NCI-H2196 treated with DMSO at 0.1 percent for 48 hours (cell line): ENCODE data around the gene QRSL1.
A peak's percentile ranks its signal among the peaks of the same experiment; 100 is the strongest.
"Not testable (repeated sequence)": the region's sequence is repeated elsewhere in the genome, so short reads cannot be mapped to it uniquely, and the experiment has no call there.

Source experiments
- DNase-seq: peaks from one replicate; lab custom pipeline; 2025; ENCODE audit not compliant: unreplicated experiment; lab: John Stamatoyannopoulos, UW

Gene QRSL1

GRCh38 chr6:106674541-106675229 is 45.3 kb downstream of the QRSL1 start:
- DNase-seq, result no peak

DNA sequence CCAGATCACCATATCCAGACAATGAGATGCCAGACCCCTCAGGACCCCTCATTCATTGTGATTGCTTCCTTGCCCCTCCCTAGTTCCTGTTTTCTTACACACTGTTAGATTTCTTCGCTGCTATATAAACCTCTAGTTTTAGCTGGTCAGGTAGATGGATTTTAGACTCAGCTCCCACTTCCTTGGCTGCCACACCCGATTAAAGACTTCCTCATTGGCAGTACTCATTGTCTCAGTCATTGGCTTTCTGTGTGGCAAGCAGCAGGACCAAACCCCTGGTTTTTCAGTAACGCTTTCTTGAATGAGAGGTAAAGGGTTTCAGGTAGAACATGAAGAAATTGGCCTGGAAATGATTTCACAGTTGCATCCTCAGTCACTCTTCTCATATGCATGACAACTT is 47.9 kb downstream of the QRSL1 start:
- DNase-seq, result no peak

DNA sequence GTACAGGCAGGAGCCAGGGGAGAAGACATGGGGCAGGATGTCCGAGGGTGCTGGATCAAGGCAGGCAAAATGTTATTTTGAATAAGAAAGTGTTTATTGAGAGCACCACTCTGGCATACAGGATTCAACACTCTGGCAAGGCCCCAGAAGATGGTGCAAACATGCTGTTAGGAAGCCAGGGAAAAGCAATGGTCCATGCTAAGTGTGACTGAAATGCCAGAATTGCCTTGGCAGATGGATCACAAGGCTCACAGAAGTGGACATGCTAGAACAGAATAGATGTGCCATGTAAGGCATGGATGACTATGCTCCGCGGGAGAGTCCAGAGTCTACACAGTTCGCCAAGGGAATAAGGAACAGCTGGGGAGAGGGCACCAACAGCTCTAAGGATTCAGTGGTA is 54.6 kb downstream of the QRSL1 start:
- DNase-seq, result no peak

- no peak for DNase-seq
Measured at GRCh38 chr6:106685833-106686232, 56.5 kb downstream of the QRSL1 start.

- no peak for DNase-seq
Measured at GRCh38 chr6:106688177-106688951, 59.0 kb downstream of the QRSL1 start.

- DNase-seq, result peak; percentile 60
Measured at GRCh38 chr6:106692112-106692818, 62.9 kb downstream of the QRSL1 start.

DNA sequence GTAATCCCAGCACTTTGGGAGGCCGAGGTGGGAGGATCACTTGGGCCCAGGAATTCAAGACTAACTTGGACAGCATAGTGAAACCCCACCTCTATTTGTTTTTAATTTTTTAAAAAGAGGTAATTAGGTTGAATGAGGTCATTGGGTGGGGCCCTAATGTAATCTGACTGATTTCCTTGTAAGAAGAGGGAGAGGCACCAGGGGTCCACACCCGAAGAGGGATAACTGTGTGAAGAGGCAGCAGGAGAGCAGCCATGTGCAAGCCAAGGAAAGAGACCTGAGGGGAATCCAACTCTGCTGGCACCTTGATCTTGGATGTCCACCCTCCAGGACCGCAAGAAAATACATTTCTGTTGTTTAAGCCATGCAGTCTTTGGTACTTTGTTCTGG is 63.4 kb downstream of the QRSL1 start:
- DNase-seq, result no peak

- peak; percentile 16 for DNase-seq
Measured at GRCh38 chr6:106693418-106693817, 64.0 kb downstream of the QRSL1 start.

DNA sequence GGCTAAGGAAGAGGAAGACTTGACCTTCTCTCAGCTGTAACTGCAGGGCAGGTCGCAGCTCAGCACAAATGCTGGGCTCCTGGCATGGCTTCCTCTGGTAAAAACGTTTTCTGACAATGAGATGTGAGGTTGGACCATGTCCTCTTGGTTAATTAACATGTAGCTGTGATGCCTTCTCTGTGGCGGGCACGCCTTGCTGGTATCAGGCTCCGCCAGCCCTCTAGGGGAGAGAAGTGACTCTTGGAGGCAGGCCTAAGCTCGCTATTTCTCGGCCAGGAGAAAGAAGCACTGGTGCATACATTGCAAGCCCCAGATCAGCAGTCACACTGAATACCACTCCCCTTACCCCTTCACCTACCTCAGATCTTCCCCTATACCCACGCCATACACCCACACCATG is 65.0 kb downstream of the QRSL1 start:
- no peak for DNase-seq

DNA sequence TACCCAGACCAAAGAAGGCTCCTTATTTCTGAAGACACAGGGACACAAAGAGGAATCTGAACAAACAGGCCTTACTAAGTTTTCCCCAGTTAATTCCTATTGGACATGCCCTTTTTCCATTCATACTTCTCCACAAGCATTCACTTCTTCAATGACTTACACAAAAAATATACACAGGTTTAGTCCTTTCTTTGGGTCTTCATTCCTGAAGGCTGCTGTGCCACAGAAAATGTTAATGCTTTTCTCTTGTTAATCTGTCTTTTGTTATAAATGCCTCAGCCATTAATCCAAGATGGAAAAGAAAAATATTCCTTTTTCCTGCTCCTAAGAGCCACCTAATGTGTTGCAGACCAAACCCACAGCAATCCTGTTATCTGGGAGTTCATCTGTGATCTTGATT is 71.2 kb downstream of the QRSL1 start:
- DNase-seq, result no peak

DNA sequence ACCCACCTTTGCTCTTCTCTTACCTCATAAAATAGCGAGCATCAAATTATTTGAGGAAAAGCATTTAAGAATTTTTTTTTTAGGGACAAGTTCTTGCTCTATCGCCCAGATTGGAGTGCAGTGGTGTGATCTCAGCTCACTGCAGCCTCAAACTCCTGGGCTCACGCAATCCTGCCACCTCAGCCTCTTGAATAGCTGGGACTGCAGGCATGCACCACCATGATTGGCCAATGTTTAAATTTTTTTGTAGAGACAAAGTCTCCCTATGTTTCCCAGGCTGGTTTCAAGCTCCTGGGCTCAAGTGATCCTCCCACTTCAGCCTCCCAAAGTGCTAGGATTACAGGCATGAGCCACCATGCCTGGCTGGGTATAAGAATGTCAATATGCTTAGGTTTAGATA is 71.8 kb downstream of the QRSL1 start:
- DNase-seq, result not testable (repeated sequence)

DNA sequence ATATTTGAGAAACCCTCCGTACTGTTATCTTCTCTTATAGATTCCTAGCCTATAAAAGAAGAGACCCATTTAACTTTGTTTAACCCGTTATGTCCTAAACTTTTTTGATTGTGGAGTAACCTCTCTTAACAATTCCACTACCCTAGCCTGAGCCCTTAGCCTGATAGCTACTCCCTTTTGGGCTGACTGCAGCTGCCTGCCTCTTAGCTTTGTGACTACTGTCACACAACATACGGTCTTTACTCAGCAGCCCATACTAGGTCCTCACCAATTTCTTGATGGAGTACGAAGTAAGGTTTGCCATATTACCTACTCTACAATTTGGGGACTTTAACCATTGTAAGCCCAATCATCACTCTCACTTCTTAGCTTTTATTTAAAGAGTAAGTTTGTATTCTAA is 72.7 kb downstream of the QRSL1 start:
- no peak for DNase-seq

DNA sequence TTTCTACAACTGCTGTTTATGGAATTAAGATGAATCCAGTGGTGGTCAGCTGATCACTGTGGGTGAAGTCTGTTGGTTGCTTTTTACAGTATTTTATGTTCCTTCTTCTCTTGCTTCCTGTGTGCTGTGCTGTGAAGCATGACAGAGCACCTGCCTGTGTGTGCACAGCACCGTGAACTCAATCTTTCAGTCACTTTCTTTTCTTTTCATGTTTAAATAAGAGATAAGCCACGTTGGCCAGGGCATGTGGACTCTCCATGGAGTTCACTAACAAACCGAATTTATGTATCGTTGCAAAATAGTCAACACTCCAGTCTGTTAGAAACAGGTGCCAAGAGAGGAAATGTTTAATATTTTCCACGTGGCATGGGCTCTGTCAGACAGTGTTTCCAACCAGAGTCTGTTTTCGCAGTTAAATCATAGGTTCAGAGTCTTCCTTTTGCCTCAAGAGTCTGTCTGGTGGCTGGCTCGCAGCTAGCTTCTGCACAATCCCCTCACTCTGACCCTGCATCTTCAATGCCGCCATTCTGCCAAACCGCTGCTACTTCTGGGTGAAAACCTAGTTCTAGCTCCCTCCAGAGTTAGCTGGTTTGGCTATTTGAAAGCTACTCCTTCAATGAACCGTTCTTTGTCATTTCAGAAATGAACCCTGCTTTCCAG is 73.2 kb downstream of the QRSL1 start:
- DNase-seq, result peak; percentile 93

DNA sequence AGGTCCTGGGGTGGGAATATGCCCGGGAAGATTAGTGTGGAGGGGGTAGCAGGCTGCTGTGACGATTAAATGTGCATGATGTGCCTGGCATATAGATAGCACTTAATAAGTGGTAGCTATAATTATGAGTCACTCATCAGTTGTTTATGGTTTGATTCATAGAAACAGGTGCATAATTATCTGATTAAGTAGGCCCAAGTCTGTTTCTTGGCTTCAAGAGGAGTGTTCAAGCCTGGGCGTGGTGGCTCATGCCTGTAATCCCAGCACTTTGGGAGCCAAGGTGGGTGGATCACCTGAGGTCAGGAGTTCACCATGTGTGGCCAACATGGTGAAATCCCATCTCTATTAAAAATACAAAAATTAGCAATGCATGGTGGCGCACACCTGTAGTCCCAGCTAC is 74.9 kb downstream of the QRSL1 start:
- no peak for DNase-seq

GRCh38 chr6:106705156-106705555 is 75.8 kb downstream of the QRSL1 start:
- no peak for DNase-seq

DNA sequence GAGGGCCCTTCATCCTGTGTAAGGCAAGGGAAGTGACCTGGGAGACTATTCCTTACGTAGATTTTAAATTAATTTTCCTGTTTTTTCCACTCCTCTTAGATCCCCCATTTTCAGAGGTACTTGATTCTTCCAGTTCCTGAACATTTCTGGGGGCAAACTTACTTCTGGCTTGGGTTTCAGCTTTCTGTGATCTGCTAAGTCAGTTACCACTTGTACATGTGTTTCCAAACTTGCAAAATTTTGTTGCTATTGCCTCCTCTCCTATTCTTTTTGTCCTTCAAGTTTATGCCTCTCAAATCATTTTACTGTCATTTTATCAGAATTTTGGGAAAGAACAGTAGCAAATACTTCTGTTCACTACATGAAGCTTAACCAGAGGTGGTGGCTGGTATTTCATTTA is 81.2 kb downstream of the QRSL1 start:
- DNase-seq, result no peak

GRCh38 chr6:106714281-106714680 is 84.9 kb downstream of the QRSL1 start:
- DNase-seq, result no peak

- DNase-seq, result no peak
Measured at GRCh38 chr6:106715922-106716321, 86.5 kb downstream of the QRSL1 start.

DNA sequence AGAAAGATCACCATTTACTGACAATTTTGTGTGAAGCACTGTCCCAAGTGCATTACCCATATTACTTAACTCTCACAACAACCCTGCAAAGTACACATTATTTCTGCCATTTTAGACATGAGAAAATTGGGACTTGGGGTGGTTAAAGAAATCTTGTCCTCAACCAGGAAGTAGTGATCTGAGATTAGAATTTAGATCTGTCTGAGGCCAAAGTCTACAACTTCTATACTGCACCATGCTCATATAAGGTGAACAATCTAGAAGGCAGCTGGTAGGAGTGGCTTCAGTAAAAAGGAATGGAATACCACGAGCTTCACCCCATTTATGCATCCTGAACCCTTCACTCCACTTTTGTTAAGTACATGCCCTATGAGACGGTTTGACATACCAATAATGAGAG is 87.6 kb downstream of the QRSL1 start:
- DNase-seq, result no peak
